ENCODE results near the gene PXMP2. TPM values are rescaled to one million over a fixed set of nuclear protein-coding genes. Genes with fewer than 3 reads are reported as not detected.

The PXMP2 gene
- total RNA-seq: 31.5 TPM

DNA sequence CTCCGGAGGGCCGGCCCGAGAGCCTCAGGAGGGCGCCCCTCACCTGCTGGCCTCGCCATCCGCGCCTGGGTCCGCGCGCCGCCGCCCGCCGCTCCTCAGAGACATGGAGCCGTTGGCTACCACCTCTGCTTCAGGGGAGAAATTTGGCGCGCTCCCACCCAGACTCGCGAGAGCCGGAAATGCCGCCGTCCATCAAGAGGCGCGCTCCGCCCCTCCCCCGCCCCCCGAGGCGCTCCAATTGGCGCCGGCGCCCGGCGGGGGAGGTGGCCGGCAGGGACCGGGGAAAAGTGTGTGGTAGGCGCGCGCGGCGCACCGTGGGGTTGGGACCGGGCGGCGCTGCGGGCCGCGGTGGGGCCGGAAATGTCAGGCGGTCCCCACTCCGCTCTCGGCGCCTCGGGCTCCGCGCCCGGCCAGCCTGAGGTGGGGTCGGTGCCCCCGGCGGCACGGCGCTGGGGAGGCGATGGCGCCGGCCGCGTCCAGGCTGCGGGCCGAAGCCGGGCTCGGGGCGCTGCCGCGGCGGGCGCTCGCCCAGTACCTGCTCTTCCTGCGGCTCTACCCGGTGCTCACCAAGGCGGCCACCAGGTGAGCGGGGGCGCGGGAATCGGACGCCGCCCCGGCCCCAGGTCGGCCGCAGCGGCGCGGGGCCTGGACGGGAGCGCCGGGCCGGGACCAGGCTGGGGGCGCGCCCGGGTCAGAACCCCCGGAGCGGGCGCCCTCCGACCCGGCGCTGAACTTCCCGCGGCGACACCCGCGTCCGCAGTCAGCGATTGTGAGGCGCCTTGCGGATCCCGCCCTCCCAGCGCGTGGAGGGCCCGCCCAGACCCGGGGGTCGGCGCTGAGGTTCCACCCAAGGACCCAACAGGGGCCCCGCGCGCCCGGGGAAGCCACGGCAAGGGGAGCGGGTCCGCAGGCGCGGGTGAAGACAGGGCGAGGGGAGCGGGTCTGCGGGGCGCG lies at the start of gene PXMP2, which contains the start of gene POLE:
Gene PXMP2, plus strand, starts transcription at position 377 of the 954 bp plus-strand sequence. Its CDS starts 84 bp downstream, at position 461.
Gene POLE, minus strand, starts transcription at position 132 of the 954 bp plus-strand sequence. Its CDS starts 27 bp downstream, at position 105.
- peak; percentile 98 for DNase-seq

DNA sequence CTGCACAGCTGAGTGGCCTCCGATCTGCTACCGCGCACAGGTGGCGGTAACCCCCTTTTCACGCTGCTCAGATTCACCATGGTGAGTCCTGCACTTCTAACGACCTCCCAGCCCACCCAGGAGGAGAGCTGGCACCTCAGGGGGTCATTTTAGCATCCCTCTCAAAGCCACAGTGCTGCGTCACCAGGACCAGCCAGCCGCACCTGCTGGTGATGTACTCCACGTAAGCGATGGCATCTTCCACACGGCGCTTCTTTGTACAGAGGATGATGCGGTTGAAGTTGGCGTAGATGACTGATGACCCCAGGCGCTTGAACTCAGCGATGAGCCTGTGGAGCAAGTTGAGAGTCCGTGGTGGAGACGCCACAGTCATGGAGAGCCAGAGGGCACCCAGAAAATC lies 49.6 kb upstream of the PXMP2 start:
- DNase-seq: no peak

DNA sequence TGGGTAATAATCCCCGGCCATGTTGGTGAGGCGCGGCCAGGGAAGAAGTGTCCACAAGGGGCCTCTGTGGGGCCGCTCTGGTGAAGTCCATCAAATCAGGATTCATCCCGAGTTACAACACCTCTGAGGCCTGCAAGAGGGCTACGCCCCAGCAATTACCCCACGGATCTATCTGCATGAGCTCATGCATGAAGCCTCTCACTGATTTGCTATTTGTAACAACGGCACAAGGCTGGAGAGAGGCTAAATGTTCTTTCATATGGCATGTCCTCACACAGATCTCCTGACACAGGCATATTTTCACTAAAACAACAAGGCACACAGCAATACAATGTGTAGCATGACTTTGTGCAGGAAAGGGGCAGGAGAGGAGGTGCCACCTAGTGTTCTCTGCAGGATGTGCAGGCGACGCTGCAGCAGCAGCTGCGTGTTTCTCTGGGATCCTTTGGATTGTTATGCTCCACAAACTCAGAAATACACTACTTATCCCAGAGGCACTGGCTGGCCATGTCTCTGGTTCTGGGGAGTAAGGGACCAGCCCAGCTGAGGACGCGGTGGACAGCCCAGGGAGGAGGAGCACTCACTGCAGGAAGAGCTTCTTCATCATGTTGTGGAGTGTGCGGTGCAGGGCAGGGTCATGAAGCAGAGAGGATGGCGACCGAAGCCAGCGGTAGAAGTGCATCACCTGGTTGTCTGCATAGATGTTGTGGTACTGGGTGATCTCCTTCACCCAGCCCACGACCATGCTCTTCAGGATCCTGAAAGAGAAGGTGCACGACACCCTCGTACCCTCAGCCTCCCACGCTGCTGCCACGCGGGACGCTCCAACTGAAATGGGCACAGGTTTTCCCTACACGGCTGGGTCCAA lies 48.6 kb upstream of the PXMP2 start:
- DNase-seq: peak; percentile 47

DNA sequence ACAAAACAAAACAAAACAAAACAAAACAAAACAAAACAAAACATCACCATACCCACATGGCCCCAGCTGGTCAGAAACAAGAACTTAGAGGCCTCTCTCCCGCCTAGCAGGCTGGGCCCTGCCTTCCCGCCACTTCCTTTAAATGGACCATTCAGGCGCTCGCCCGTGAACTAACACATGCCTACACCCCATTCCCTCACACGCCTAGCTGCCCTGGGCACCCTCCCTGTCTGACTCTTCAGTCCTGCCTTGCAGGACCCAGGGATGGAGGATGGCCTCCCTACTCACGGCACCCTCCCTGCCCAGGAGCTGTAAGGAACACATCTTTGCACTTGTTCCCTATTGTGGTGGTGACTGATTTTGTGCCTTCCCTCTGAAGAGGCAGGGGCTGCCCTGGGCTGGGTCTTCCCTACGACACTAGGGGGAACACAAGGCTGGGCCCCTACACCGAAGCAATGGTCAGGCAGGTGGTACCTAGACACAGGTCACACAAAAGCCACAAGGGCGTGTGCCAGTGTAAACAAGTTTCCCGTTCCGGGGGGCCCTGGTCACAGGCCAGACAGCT lies 47.3 kb upstream of the PXMP2 start:
- DNase-seq: no peak

DNA sequence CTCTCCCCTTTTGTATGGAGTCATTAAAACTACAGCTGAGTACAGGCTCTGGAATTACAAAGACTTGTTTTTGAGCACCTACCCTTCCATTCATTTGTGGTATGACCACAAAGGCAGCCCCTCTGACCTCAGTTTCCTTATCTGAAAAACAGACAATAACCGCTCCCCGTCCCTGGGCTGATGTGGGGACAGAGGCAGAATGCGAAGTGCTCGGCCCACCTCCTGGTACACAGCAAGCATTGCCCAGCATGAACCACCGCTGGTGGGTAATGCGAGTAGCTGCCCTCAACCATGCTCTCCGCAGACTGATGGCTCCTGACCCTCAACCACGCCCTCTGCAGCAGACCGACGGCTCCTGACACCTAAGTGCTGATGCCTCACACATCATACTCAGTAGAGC lies 46.5 kb upstream of the PXMP2 start:
- no peak for DNase-seq

DNA sequence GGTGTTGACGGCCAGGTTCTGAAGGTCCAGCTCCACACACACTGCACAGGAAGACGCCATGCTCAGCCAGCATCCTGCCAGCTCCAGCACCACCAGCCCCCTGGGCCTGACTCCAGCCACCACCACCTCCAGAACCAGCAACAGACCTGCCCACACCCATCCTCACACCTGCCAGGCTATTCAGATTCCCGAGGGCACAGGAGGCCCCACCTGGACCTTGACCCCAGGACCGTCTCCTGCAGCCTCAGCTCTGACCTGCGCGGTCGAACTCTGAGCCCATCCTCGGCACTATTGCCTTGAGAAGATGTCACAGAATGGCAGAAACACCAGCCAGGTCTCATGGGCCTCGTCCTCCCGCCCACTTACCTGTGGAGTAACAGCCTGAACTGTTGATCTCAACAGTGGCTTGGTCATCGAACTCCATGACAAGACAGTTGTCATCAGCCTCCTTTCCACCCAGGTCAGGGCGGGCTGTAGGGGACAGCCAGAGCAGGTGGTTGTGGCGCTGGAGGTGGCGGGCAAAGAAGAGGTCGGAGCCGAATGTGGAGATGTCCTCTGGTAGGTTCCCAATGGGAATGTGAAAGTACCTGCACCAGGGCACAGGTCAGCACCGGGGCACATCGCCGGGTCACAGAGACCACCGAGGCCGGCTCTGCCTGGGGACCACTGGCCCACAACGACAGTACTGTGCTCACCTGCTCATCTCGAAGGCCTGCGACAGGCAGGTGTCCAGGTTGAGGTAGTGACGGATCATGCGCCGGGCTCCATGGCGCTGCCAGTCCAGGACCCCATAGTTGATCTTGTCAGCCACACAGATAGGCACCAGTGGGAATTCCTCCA lies 45.4 kb upstream of the PXMP2 start:
- DNase-seq: no peak

DNA sequence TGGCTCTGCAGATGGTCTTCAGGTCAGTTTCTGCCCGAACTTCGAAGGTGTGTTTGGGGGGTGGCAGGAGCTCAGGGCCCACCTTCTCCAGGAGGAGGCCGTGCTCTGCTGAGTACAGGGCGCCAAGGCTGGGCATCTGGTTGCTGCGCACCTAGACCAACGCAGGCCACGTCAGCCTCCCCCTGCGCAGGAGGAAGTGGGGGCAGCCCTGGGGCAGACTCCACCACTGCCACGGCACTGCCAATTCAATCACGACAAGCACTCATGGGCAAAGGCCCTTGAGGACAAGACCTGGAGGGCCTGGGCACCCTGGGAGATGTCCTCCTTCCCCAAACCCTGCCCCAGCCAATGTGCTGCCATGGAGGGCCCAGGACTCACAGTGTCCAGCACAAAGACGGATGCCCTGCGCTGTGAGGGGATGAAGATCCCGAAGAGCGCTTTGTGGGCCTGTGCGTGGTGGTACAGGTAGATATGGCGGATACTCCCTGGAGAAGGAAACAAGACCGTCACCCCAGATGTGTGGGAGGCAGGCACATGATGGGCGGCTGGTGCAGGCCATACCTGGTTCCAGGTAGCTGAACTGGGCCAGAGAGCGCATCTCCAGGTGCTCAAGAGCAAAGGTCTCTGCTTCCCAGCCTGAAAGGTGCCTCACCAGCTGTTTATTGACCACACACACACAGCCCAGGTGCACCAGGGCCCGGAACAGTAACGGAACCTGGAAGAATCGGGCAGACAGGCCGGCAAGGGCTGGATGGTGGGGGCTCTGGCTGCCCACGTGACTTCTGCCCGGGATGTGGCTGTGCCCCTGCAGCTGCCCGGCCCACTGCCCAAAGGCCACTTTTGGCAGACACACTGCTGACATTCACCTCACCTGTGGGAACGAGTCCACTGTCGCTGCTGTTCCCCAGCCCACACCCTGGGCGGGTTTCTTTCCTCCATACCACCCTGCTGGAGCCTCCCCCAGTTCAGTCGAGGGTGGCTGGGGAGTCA lies 44.2 kb upstream of the PXMP2 start:
- DNase-seq: no peak

DNA sequence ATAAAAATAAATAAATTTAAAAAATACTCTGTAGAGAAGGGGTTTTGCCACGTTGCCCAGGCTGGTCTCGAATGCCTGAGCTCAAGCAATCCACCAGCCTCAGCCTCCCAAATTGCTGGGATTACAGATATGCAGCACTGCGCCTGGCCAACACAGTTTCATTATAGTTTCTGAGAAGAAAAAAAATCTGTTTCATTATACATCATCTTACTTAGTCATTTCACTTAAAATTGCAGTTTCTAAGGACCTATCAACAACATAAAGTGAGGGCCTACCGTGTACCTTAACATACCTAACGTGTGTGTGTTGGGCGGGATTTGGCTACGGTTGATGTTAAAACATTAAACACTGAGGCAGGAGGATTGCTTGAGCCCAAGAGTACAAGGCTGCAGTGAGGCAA lies 40.5 kb upstream of the PXMP2 start:
- no peak for DNase-seq

DNA sequence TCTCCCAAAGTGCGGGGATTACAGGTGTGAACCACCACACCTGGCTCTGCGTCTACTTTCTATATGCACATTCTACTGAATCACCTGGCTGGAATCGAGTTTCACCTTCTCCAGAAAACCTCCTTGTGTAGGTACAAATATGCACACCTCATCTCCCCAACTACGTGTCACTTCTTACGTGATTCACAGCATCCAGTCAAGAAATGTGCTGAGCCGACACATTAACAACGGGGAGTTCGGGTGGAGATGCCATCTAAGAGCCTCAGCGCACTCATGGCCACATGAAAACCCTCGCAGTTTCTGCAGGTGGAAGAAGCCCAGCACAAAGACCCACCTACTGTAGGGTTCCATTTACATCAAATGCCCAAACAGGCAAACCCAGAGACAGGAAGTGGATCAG lies 39.5 kb upstream of the PXMP2 start:
- no peak for DNase-seq

DNA sequence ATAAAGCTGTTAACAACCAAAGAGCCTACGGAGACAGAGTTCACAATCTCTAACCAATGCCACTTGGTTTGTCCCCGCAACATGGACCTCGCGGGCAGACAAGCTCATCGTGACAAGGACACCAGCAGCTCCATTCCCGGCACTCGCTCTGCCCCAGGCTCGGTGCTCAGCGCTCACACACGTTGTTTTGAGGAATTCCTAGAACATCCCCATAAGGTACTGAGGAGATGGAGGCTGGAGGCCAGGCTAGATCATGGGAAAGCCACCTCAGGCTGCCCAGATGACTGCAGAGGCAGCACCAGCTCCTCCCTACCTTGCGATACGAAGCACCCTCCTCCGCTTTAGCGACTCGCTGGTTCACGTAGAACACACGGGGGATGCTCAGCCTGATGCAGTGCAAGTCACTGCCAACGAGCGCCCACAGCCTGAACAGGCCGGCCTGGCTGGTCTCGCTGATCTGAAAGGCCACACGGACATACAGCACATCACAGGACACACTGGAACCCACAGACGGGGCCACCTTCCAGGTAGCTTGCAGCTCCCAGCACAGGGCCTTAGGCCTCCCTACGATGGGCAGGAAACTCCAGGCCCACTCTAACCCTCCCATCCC lies 38.7 kb upstream of the PXMP2 start:
- no peak for DNase-seq

DNA sequence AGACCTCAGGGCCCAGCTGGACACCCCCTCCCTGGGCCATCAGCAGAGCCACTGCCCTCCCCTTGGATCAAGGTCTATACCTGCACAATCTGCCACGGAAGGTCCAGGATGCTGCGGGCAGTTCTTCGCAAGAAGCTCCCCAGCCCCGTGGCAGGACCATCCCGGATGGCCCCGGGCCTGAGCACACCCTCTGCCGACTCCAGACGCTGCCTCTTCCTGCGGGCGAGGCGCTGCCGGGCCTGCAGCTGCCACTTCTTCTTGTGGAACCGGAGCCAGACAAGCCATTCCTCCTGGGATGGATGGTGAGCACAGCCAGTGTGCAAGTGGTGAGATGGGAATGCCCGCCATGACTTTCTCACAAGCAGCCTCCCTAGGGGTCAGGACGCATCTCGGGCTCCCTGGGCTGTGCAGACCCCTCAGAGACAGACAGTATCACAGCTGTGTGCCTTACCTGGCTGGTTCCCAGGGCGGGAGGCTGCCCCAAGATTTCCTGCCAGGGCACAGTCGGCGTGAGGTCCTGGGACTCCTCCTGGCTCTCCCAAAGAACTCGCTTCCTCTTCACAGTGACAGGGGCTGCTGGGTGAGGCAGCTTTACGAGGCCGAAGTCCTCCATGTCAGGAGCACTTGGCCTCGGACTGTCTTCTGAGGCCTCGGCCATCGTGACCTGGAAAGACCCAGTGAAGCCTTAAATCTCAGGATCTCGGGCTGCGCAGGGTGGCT lies 38.0 kb upstream of the PXMP2 start:
- no peak for DNase-seq

DNA sequence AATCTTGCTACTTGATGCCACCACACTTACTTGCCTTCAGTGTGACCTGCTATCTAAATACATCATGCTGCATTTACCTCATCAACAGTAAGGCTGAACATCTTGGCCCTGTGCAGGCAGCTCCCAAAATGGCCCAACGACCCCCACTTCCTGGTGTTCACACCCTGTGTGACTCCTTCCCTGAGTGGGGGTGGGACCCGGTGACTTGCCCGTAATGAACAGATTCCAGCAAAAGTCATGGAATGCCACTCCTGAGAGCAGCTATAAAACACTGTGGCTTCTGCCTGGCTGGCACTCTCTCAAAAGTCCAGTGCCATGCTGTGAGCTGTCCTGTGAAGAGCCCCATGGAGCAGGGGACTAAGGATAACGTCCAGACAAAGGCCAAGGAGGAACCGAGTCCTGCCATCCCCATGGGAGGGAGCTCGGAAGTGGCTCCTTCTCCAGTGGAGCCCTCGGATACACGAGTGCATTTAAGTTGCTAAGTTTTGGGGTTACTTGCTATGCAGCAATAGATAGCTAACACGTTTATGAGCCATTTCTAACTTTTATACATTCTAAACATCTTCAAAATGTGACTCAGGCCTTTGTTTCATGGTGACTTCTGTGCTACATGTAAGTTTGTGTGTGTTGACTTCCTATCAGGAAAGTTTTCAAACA lies 35.8 kb upstream of the PXMP2 start:
- no peak for DNase-seq

DNA sequence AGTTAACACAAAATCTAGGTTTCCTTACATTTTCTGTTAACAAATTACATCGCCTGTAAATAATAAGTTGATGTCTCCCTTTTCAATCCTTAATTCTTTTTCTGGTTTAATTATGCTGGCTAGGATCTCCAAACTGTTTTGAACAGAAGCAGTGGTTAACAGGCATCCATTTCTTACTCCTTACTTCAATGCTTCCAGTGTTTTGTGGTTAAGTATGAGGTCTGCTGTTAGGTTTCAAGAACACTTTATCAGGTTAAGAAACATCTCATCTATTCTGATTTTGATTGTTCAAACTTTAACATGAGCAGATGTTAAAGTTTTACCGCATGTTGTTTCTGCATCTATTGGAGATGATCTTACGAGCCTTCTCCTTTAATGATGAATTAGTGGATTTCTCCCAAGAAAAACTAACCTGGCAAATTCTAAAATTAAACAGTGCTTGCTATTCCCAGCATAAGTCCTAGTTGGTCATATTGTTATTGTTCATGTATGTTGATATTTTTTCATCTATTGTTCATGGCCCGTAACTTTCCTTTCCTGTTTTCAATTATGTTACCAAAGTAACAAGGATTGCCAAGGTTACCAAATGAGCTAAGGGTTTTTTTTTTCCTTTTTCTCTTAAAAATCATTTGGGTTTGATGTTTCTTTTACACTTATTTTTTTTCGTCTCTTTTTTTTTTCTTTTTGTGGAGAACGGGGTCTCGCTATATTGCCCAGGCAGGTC lies 33.7 kb upstream of the PXMP2 start:
- peak; percentile 6 for DNase-seq

DNA sequence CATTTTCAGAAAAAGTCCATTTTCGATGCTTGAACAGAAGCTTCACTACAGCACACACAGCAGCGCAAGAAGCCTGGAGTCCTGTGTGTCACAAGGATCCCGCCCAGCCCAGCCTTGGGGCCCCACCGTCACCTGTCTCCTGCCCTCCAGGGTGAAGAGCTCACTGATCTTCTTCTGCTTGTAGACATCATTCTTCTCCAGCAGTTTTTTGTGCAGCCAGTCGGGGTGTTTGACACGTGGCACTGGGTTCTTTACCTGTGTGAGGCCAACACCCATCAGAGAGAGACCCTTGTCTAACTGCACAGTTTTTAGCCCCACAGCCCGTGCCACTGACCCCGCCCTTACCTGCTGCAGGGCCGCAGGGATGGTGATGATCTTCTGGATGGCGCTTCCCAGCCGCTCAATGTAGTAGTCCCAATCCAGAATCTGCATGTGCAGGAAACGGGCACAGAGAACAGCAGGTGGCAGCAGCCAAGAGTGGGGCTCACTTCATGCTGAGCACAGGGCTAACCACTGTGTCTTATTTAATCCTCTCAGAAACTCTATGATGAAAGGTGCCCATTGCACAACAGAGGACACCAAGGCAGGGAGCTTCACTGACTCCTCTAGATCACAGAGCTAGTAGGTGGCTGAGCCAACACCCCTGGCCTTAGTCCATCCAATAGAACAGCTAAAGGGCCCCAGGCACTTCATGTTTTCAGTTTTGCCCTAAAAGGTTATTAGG lies 30.2 kb upstream of the PXMP2 start:
- no peak for DNase-seq

DNA sequence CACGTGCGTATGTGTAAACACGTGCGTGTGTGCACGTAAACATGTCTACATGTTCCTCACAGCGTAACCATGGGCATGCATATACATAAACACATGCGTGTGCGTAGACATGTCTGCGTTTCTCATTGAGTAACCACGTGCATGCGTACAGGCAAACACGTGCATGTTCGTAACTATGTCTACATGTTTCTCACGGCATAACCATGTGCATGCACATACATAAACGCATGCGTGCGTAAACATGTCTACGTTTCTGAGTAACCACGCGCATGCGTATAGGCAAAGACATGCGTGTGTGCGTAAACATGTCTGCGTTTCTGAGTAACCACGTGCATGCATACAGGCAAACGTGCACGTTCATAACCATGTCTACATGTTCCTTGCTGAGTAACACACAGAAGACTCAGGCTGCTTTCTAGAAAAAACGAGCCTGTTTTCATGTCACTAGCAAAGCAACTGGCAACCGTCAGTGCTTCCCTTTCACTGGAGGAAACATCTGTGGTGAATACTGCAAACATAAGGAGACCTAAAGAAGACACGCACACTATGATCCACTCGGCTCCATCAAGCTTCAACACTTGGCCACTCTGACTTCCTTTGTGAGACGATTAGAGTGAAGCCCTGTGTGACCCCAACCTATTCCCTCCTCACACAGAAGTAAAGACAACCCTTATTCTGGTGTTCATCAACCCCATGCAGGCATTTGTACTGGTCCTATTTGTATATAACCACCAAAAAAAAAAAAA lies 29.1 kb upstream of the PXMP2 start:
- no peak for DNase-seq

DNA sequence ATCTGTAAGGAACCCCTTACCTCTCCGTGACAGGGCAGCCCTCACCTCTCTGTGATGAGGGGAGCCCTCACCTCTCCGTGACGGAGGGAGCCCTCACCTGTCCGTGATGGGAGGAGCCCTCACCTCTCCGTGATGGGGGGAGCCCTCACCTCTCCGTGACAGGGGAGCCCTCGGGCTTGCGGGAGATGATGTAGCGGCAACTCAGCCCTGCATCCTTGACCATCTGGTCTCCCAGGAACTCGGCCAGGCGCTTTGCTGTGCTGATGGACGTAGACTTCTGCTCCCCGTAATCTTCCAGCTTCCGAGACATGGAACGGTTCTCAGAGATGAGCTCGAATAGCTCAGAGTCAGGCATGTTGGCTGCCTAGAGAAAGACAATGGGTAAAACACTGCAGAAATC lies 28.2 kb upstream of the PXMP2 start:
- DNase-seq: no peak

DNA sequence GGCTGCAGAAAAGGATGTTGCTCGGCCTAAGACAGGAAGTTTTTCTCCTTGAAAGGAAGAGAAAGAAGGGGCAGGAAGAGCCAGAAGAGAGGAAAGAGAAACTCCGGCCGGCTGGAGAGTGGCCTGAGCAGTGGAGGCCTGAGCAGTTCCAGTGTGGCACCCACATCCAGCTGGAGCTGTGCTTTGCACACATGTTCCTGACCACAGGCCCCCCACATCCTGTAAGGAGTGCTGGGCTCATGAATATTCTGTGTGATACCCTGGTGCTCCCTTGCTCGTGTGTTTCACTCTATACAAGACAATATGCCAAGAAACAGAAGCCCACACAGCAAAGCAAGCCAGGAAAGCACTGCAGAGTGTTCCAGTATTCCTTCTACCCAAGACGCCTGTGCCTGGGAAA lies 27.3 kb upstream of the PXMP2 start:
- no peak for DNase-seq
